MM.1S (cell line): ENCODE measurements around the gene ERCC6L2.

Source experiments
- EZH2 ChIP-seq: fragments of 300-600 bp; sonication (generic); optimal IDR thresholded peaks from 2 replicates; pipeline ENCODE3; 2017; ENCODE audit warnings: low read depth, mild to moderate bottlenecking, antibody characterized with exemption, low read length, mixed read lengths
- EZH2phosphoT487 ChIP-seq: fragments of 300-600 bp; sonication (generic); IDR thresholded peaks from 2 replicates; pipeline ENCODE4 v1.6.1; 2018; ENCODE audit warnings: antibody characterized with exemption, low read length
- TF ChIP-seq, protein P1 (sequence below): fragments of 300-600 bp; sonication (generic); IDR thresholded peaks from 2 replicates; pipeline ENCODE4 v1.5.1; 2016; ENCODE audit warnings: antibody characterized with exemption, low read length, mixed read lengths

DNA sequence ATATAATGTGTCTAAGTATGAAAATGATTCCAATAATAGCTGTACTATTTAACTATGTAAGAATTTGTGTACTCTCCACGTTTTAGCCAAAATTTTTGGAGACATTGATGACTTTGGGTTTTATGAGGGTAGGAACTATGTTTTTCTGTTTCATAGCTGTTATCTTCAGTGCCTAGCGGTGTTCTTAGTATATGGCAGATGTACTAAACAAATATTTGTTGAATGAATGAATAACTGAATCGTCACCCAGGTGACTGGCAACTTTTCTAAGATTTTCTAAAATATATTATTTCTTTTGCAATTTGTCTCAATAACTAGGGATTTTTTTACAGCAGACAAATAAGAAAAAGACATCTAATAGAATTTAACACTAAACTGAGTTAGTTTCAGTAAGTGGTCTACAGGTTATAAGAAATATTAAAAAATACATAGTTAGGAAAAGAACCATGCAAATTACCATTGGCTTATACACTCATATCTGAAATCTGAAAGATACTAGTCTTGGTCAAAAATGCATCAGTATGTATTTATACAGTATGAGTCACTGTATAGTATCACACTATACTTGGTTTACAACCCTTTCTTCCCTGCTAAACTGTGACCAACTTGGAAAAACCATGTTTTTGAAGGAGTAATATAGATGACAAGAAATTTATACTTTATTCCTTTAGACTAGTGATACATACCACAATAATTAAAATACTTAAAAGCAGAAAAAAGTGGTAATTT is 10.5 kb upstream of the ERCC6L2 start:
- TF ChIP-seq, protein P1, sequence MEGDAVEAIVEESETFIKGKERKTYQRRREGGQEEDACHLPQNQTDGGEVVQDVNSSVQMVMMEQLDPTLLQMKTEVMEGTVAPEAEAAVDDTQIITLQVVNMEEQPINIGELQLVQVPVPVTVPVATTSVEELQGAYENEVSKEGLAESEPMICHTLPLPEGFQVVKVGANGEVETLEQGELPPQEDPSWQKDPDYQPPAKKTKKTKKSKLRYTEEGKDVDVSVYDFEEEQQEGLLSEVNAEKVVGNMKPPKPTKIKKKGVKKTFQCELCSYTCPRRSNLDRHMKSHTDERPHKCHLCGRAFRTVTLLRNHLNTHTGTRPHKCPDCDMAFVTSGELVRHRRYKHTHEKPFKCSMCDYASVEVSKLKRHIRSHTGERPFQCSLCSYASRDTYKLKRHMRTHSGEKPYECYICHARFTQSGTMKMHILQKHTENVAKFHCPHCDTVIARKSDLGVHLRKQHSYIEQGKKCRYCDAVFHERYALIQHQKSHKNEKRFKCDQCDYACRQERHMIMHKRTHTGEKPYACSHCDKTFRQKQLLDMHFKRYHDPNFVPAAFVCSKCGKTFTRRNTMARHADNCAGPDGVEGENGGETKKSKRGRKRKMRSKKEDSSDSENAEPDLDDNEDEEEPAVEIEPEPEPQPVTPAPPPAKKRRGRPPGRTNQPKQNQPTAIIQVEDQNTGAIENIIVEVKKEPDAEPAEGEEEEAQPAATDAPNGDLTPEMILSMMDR: no peak
- no peak for TF ChIP-seq EZH2phosphoT487
- no peak for TF ChIP-seq EZH2
